Measurements from ENCODE around the gene ANKRD33. TPM values are rescaled to one million over a fixed set of nuclear protein-coding genes. Genes with fewer than 3 reads are reported as not detected.

ANKRD33 gene
- total RNA-seq, 1 donor from 2014 or later: not detected

DNA sequence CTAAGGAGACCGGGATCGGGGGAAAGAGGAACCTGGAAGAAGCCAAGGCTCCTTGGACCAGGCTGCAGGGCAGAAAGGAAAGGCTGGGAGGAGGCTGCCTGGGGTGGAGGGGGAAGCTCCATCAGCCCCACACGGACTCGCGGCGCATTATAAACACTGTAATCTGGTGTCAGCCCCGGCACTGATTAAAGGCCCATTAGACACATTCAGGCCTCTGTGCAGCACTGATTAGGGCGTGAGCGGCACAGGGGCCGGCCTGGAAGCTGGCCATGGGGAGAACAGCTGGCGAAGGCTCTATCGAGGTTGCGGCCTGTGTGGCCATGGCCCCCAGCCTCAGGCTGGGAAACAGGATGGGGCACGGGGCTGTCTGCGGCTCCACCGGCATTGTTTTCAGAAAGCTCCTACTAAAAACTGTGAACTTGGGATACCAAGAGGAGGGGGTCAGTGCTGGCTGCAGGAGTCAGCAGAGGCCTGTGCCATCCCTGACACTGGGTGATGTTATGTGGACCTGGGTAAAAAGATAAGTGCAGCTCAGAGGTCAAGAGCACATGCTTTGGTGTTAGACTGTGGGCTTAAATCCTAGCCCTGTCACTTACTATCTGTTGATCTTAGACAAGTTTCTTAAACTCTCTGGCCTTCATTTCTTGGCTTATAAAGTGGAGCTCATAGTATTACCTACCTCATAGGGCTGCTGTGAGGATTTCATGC lies 30.0 kb downstream of the ANKRD33 start:
- Histone ChIP-seq H3K4me1 (ENCODE audit: insufficient read depth, low read length) (no peaks in the 10 kb centered on the region), H3K27me3 (ENCODE audit: insufficient read depth, low read length) (no peaks in the 10 kb centered on the region), H2AFZ (ENCODE audit: low read depth, low read length) (no peak overlapping the region)

DNA sequence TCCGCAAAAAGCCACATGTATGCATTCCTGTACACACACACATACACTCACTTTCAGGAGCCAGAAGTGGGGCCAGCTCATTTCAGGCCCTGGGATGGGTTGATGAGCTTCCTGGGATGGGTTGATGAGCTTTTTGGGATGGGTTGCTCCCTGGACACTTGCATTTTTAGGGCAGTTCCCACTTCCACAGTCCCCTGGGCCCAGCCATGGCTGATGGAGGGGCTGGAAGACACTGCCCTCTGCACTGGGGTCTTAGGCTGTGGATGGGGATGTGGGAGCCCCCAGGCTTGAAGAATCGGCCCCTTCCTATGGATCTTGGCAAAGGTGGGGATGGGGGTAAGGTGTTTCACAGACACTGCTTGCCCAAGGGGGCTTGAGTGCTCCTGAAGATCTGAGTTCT lies 32.1 kb downstream of the ANKRD33 start:
- H3K4me3 Mint-ChIP-seq (ENCODE audit: unreplicated experiment): no peak overlapping the region
- H3K27ac ChIP-seq (ENCODE audit: low read depth, low read length): no peak overlapping the region
- H3K4me3 ChIP-seq (ENCODE audit: insufficient read depth, low read depth, low read length): no peak overlapping the region
- H3K9me3 Mint-ChIP-seq (ENCODE audit: unreplicated experiment): no peaks in the 10 kb centered on the region
- no peak overlapping the region for H3K27ac Mint-ChIP-seq (ENCODE audit: unreplicated experiment)
- H3K9ac ChIP-seq (ENCODE audit: low read length): no peak overlapping the region
- H4K20me1 ChIP-seq (ENCODE audit: insufficient read depth, low read length): no peaks in the 10 kb centered on the region
- TF ChIP-seq EZH2 (IDR thresholded peaks at IDR 0.05; ENCODE audit: insufficient read depth, low read length): no peak
- TF ChIP-seq, protein P1, sequence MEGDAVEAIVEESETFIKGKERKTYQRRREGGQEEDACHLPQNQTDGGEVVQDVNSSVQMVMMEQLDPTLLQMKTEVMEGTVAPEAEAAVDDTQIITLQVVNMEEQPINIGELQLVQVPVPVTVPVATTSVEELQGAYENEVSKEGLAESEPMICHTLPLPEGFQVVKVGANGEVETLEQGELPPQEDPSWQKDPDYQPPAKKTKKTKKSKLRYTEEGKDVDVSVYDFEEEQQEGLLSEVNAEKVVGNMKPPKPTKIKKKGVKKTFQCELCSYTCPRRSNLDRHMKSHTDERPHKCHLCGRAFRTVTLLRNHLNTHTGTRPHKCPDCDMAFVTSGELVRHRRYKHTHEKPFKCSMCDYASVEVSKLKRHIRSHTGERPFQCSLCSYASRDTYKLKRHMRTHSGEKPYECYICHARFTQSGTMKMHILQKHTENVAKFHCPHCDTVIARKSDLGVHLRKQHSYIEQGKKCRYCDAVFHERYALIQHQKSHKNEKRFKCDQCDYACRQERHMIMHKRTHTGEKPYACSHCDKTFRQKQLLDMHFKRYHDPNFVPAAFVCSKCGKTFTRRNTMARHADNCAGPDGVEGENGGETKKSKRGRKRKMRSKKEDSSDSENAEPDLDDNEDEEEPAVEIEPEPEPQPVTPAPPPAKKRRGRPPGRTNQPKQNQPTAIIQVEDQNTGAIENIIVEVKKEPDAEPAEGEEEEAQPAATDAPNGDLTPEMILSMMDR (IDR thresholded peaks at IDR 0.05; ENCODE audit: insufficient read depth, low read depth, low read length): no peak
- no peaks in the 10 kb centered on the region for H3K27me3 ChIP-seq (ENCODE audit: insufficient read depth, low read length)
- H3K4me1 Mint-ChIP-seq (ENCODE audit: low read depth, unreplicated experiment): peaks cover 4% of the 10 kb centered on the region
- FAIRE-seq (no peak), DNase-seq (ENCODE audit: low read depth) (no peak)
- H3K9me3 ChIP-seq (ENCODE audit: insufficient read depth, low read depth, low read length): no peaks in the 10 kb centered on the region
- H3K79me2 ChIP-seq (ENCODE audit: insufficient read depth, low read length): no peaks in the 10 kb centered on the region
- no peaks in the 10 kb centered on the region for H3K36me3 ChIP-seq (ENCODE audit: insufficient read depth, low read length)
- no peaks in the 10 kb centered on the region for H3K36me3 Mint-ChIP-seq (ENCODE audit: low read depth, unreplicated experiment)
- no peaks in the 10 kb centered on the region for H3K4me1 ChIP-seq (ENCODE audit: insufficient read depth, low read length)
- H3K27me3 Mint-ChIP-seq (ENCODE audit: low read depth, unreplicated experiment): peaks cover 30% of the 10 kb centered on the region
- no peak overlapping the region for H3K4me2 ChIP-seq (ENCODE audit: low read length)
- H2AFZ ChIP-seq (ENCODE audit: low read depth, low read length): no peak overlapping the region

More for the DNA sequence above, 30.0 kb downstream of the ANKRD33 start:
- DNase-seq (ENCODE audit: low read depth) (no peak), FAIRE-seq (no peak)
- peaks cover 4% of the 10 kb centered on the region for H3K4me1 Mint-ChIP-seq (ENCODE audit: low read depth, unreplicated experiment)
- H3K27me3 Mint-ChIP-seq (ENCODE audit: low read depth, unreplicated experiment): peaks cover 25% of the 10 kb centered on the region
- Histone ChIP-seq H4K20me1 (ENCODE audit: insufficient read depth, low read length) (no peaks in the 10 kb centered on the region), H3K4me3 (ENCODE audit: insufficient read depth, low read depth, low read length) (no peak overlapping the region), H3K36me3 (ENCODE audit: insufficient read depth, low read length) (no peaks in the 10 kb centered on the region), H3K9ac (ENCODE audit: low read length) (no peak overlapping the region), H3K27ac (ENCODE audit: low read depth, low read length) (no peak overlapping the region), H3K4me2 (ENCODE audit: low read length) (no peak overlapping the region), H3K9me3 (ENCODE audit: insufficient read depth, low read depth, low read length) (no peaks in the 10 kb centered on the region), H3K79me2 (ENCODE audit: insufficient read depth, low read length) (no peaks in the 10 kb centered on the region)
- H3K9me3 Mint-ChIP-seq (ENCODE audit: unreplicated experiment): no peaks in the 10 kb centered on the region
- no peak overlapping the region for H3K4me3 Mint-ChIP-seq (ENCODE audit: unreplicated experiment)
- H3K27ac Mint-ChIP-seq (ENCODE audit: unreplicated experiment): no peak overlapping the region
- no peak for TF ChIP-seq EZH2 (IDR thresholded peaks at IDR 0.05; ENCODE audit: insufficient read depth, low read length)
- TF ChIP-seq, protein P1 (IDR thresholded peaks at IDR 0.05; ENCODE audit: insufficient read depth, low read depth, low read length): no peak
- no peaks in the 10 kb centered on the region for H3K36me3 Mint-ChIP-seq (ENCODE audit: low read depth, unreplicated experiment)

DNA sequence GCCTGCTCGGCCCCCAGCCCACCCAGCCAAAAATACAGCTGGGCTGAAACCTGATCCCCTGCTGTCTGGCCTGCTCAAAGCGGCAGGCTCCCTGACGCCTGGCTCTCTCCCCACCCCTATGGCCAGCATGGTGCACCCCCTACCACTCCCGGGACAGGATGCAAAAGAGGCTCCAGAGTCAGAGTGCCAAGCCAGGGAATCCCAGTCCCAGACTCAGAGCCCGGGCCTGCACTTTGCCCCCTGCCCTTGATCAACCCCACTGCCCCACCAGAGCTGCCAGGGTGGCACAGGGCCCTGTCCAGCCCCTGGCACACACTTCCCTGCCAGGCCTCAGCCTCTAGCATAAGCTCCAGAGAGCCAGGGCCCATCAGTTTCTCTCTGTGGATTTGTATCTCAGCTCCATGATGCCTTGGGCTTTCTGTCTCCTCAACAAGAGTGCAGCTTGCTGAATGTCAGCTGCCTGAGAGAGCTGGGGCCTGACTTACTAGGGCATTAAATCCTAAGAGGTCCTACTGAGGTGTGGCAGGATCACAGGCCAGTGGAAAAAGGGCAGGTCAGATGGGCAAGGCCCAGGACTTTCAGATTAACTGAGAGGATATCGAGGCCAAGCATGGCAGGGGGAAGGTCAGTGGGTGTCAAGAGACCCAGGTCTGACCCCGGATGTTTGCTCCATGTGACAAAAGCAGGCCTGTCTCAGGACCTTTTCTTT lies 33.3 kb downstream of the ANKRD33 start:
- TF ChIP-seq EZH2 (IDR thresholded peaks at IDR 0.05; ENCODE audit: insufficient read depth, low read length): no peak
- TF ChIP-seq, protein P1 (IDR thresholded peaks at IDR 0.05; ENCODE audit: insufficient read depth, low read depth, low read length): no peak
- Mint-ChIP-seq H3K27ac (ENCODE audit: unreplicated experiment) (no peak overlapping the region), H3K9me3 (ENCODE audit: unreplicated experiment) (no peaks in the 10 kb centered on the region), H3K4me1 (ENCODE audit: low read depth, unreplicated experiment) (peaks cover 2% of the 10 kb centered on the region), H3K36me3 (ENCODE audit: low read depth, unreplicated experiment) (no peaks in the 10 kb centered on the region), H3K4me3 (ENCODE audit: unreplicated experiment) (no peak overlapping the region), H3K27me3 (ENCODE audit: low read depth, unreplicated experiment) (peaks cover 38% of the 10 kb centered on the region)
- Histone ChIP-seq H3K4me3 (ENCODE audit: insufficient read depth, low read depth, low read length) (no peak overlapping the region), H3K27ac (ENCODE audit: low read depth, low read length) (no peak overlapping the region), H3K9ac (ENCODE audit: low read length) (no peak overlapping the region), H3K36me3 (ENCODE audit: insufficient read depth, low read length) (no peaks in the 10 kb centered on the region), H3K27me3 (ENCODE audit: insufficient read depth, low read length) (no peaks in the 10 kb centered on the region), H3K79me2 (ENCODE audit: insufficient read depth, low read length) (no peaks in the 10 kb centered on the region), H3K9me3 (ENCODE audit: insufficient read depth, low read depth, low read length) (no peaks in the 10 kb centered on the region), H2AFZ (ENCODE audit: low read depth, low read length) (no peak overlapping the region), H3K4me1 (ENCODE audit: insufficient read depth, low read length) (no peaks in the 10 kb centered on the region), H4K20me1 (ENCODE audit: insufficient read depth, low read length) (no peaks in the 10 kb centered on the region), H3K4me2 (ENCODE audit: low read length) (no peak overlapping the region)
- no peak for FAIRE-seq
- no peak for DNase-seq (ENCODE audit: low read depth)

All from astrocyte (in vitro differentiated cells and primary cell).